22Rv1 (cell line): ENCODE results near the gene KRT8.

Experiments
- H3K27ac ChIP-seq: fragments of 450-650 bp; 2 replicates; pipeline ENCODE4 v1.5.1; 2017
- CTCF ChIP-seq: fragments of 450-650 bp; IDR thresholded peaks from 2 replicates; pipeline ENCODE4 v1.5.1; 2017; ENCODE audit warnings: mild to moderate bottlenecking
- ZFX ChIP-seq: fragments of 450-650 bp; IDR thresholded peaks from 2 replicates; pipeline ENCODE4 v1.6.1; 2017; ENCODE audit warnings: antibody characterized with exemption, borderline replicate concordance

The KRT8 gene

GRCh38 chr12:52904509-52905300, at the start of gene KRT8:
KRT8 (minus strand) TSS chr12:52905076; CDS start chr12:52904981, 95 bp downstream.
- peak within 1 kb of the TSS; percentile 97 for H3K27ac ChIP-seq
- peak; percentile 99 for TF ChIP-seq CTCF

GRCh38 chr12:52953181-52953841, 48.4 kb upstream of the KRT8 start:
- H3K27ac ChIP-seq, result peak overlapping the region; percentile 99
- TF ChIP-seq ZFX, result no peak

- TF ChIP-seq ZFX, result no peak
- TF ChIP-seq CTCF, result peak; percentile 52
- peak overlapping the region; percentile 99 for H3K27ac ChIP-seq
Measured at GRCh38 chr12:52952076-52952801, 47.4 kb upstream of the KRT8 start.

GRCh38 chr12:52951640-52952039, 46.8 kb upstream of the KRT8 start:
- H3K27ac ChIP-seq, result peak overlapping the region; percentile 99
- TF ChIP-seq ZFX (no peak), CTCF (no peak)

GRCh38 chr12:52951126-52951525, 46.2 kb upstream of the KRT8 start:
- TF ChIP-seq ZFX, result no peak
- TF ChIP-seq CTCF, result no peak
- peak overlapping the region; percentile 99 for H3K27ac ChIP-seq

- H3K27ac ChIP-seq, result peak overlapping the region; percentile 99
- TF ChIP-seq CTCF (no peak), ZFX (no peak)
Measured at GRCh38 chr12:52950553-52950952, 45.7 kb upstream of the KRT8 start.

- peak overlapping the region; percentile 99 for H3K27ac ChIP-seq
- peak; percentile 9; the same call in 1 of the 2 replicates for TF ChIP-seq CTCF
- TF ChIP-seq ZFX, result no peak
Measured at GRCh38 chr12:52949413-52950331, 44.8 kb upstream of the KRT8 start.
